ENCODE results near the gene CABP1.

CABP1 gene

DNA sequence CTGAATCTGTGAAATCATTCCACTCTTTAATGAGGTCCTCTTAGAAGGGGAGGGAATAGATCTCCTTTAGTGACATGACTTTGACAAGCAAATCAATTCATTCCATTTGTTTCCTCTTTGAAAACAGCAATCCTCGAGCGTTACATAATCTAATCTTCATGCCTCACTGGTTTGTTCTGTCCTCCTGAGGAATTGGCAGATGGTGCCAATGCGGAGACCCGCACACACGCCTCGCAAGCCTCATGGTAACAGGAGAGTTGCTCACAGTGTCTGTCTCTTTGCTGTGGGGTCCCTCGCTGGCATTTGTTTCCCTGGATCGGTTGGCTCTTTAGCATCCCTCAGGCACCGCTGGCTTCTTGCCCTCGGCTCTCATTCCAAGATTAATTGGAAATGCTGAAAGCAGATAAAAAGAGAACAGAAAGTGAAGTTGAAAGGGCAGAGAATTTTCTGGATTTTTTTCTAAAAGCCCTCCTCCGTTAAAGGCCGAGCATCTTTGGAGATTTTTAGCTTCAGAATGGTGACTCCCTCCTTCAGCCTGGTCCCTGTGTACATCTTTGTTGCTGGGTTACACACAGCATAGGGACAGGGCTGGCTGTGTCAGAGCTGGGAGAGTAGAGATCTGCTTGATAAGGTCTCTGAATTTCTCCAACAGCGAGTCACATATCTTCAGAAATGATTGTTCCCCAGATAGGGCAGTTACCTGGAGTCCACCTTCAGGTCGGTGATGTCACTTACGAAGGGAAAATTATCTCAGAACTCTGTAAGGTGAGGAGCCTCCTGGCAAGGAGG, 10.1 kb upstream of the CABP1 start:
- DNase-seq (ENCODE audit: low read depth in 4 of 4, low spot score in 1 of 4) = no peak

DNA sequence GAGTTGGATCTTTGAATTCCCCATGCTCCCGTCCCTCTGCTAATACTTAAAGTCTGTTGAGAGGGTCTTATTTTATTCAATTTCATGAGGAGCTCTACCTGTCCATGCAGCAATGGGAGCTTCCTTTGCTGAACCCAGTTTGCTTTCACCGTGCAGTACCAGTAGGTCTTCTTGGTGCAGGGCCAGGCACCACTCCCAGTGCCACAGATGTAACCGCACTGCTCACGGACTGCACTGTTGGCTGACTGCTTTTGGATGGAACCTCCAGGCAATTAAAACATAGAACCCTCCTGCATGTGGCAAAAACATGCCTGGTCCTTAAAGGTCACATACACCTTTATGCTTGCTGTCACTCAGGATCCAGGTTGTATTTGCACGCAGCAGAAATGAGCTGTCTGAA, 9.3 kb upstream of the CABP1 start:
- no peak for DNase-seq (ENCODE audit: low read depth in 4 of 4, low spot score in 1 of 4)

DNA sequence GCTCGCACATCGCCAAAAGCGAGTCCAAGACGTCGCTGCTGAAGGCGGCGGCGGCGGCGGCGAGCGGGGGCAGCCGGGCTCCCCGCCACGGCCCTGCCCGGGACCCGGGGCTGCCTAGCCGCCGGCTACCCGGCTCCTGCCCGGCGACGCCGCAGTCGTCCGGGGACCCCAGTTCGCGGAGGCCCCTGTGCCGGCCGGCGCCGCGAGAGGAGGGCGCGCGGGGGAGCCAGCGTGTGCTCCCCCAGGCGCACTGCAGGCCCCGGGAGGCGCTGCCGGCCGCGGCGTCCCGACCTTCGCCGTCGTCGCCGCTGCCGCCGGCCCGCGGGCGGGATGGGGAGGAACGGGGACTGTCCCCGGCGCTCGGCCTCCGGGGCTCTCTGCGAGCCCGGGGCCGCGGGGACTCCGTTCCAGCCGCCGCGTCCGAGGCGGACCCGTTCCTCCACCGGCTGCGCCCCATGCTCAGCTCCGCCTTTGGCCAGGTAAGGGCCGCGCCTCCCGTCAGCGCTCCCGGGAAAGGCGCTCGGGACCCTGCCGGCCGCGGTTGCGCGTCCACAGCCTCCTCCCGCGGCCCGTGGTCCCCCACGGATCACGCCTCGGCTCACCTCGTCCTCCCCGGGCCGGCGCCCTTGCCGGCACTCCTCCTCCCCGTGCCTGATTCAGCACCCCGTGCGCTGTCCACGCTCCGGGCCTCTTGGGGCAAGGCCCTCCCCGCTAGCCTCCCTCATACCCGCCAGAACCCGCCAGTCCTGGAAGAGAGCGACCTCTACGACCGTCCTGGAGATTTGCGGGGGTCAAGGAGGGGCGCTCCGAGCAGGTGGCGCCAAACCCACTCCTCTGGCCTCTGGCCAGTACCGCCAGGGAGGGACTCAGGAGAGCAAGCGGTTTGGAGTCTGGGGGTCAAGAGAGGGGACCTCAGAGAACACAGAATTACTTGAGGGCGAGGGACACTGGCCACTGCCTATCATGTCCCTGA, 721 bp downstream of the CABP1 start:
- no peak for DNase-seq (ENCODE audit: low read depth in 4 of 4, low spot score in 1 of 4)

DNA sequence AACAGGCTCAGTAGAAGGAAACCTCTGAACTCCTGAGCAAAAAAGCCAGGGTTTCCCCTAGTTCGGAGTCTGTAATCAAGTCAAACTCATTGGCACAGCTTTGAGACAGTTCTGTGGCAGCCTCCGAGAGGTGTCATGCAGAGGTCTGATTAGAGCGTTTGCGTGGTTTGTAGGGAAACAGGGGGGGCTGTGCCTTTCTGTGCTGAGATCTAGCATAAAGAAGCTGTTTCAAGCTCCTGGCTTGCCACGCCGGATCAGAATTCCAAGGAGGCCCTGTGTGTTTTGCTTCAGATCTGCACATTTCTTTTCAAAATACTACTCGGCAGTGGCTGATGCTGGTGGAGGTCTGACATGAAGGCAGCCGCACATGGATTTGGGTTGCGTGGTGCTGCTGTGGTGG, 1.7 kb downstream of the CABP1 start:
- DNase-seq (ENCODE audit: low read depth in 4 of 4, low spot score in 1 of 4) = no peak

DNA sequence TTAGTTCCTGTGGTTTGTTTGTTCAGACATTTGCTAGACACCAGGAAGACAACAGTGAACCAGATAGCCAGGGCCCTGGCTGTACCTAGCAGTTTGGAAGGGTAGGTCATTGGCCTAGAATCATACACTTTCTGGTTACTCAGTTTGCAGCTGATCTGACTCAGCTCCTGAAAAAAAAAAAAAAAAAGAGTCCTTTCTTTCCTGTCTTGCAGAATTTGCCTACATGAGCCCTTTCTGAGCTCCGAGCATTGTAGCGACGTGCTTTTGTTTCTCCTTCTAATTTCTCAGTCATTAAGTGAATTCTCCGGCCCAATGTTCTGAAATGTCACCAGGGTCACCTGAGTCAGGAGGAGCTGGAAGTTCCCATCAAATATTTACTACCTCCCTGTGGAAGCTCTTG, 2.4 kb downstream of the CABP1 start:
- no peak for DNase-seq (ENCODE audit: low read depth in 4 of 4, low spot score in 1 of 4)

DNA sequence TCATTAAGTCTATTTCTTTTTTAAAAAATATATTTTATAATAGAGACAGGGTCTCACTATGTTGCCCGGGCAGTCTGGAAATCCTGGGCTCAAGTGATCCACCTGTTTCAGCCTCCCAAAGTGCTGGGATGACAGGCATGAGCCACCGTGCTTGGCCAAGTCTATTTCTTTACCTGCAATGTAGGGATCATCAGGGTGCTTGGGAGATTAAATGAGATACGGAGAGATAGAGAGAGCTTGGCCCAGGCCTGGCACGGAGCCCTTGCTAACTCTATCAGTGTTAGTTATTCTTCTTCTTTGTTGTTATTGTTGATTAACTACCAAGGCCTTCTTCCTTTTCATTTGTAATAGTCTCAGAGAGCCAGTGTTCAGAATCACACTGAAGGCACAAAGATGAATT, 3.1 kb downstream of the CABP1 start:
- no peak for DNase-seq (ENCODE audit: low read depth in 4 of 4, low spot score in 1 of 4)

DNA sequence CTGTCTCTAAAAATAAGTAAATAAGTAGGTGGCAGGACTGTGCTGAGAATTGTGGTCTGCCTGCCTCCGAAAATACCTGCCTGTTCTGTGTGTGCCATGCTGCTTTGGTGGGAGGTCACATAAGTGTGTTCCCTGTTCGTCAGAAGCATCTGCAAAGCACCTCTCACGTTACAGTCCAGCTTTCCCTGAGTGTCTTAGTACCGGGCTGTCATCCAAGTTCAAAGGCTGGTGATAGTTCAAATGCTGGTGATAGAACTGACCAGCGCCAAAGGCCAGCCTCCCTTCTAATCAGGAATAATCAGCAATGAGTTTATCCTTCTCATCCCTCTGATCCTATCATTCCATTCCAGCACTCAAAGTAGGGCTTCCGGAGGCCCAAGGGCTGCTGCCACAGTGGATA, 5.6 kb downstream of the CABP1 start:
- no peak for DNase-seq (ENCODE audit: low read depth in 4 of 4, low spot score in 1 of 4)

DNA sequence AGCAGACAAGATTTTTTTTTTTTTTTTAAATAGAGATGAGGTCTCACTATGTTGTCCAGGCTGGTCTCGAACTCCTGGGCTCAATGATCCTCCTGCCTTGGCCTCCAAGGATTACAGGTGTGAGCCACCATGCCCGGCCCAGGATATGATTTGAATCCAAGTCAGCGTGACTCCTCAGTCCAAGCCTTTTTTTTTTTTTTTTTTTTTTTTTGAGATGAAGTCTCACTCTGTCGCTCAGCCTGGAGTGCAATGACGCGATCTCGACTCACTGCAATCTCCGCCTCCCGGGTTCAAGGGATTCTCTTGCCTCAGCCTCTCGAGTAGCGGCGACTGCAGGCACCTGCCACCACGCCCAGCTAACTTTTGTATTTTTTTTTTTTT, 6.9 kb downstream of the CABP1 start:
- no peak for DNase-seq (ENCODE audit: low read depth in 4 of 4, low spot score in 1 of 4)

DNA sequence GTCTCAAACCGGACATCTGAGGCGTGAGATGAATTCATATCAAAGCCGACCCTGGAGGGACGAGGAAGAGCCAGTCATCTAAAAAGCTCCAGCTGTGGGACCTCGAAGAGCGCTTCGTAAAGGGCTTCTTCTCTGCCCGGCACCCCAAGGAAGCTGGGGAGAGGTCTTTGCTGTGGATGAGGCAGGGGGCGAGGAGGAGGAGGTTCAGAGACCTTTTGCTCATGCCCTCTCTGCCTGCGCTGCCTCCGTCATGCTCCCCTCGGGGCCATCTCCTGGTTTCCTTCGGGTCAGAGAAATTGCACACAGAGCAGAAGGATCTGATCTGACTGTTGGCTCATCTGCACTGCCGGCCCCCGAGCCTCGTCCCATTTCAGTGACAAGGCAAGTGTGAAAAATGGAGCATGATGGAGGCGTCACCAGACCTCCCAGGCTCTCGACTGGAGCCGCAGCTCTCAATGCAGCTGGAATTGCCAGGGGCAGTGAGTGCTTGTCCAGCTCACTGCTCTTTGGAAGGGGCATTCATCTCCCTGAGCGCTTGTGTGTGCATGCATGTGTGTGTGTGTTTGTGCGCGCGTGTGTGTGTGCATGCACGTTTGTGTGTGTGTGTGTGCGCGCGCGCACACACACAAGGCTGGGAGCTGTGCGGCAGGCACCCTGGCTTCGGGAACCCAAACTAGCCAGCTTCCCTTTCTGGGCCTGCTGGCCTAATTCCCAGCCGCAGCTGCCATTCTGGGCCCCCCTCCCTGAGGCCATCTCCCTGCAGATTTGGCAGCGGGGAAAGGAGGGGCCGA, 9.2 kb downstream of the CABP1 start:
- no peak for DNase-seq (ENCODE audit: low read depth in 4 of 4, low spot score in 1 of 4)

DNA sequence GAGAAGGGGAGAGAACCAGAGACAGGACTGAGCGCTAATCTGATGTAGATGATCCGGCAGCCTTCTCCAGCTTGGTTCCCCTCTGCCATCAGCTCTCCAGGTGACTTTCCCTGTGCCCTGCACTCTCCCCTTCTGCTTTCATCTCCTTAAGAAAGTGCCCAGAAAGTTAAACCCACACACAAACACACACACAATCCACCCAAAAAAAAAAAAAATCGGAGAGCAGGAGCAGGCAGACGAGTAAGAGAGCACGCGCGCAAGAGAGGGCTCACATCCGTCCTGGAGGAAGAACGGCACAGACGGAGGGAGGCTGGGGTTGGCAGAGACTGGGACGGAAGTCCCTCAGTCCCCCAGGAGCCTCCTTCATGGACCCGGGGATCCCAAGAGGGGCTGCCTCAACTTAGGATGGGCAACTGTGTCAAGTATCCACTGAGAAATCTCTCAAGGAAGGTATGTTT, 9.8 kb downstream of the CABP1 start:
- no peak for DNase-seq (ENCODE audit: low read depth in 4 of 4, low spot score in 1 of 4)

DNA sequence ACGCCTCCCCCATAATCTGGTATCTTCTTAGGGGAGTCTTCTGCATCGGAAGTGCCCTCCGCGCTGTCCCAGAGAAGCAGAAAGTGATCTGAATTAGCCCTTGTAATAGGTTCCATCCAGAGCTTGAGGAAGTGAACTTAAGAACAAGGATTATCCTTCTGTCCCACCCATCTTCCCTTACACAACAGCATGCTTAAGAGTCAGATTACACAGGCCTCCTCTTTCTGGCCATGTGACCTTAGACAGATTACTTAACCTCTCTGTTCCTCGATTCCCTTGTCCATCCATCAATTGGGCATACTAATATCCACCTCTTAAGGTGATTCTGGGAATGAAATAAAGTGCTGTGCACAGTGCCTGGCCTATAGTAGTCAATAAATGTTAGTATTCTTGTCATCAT, 11.4 kb downstream of the CABP1 start:
- DNase-seq (ENCODE audit: low read depth in 4 of 4, low spot score in 1 of 4) = no peak

DNA sequence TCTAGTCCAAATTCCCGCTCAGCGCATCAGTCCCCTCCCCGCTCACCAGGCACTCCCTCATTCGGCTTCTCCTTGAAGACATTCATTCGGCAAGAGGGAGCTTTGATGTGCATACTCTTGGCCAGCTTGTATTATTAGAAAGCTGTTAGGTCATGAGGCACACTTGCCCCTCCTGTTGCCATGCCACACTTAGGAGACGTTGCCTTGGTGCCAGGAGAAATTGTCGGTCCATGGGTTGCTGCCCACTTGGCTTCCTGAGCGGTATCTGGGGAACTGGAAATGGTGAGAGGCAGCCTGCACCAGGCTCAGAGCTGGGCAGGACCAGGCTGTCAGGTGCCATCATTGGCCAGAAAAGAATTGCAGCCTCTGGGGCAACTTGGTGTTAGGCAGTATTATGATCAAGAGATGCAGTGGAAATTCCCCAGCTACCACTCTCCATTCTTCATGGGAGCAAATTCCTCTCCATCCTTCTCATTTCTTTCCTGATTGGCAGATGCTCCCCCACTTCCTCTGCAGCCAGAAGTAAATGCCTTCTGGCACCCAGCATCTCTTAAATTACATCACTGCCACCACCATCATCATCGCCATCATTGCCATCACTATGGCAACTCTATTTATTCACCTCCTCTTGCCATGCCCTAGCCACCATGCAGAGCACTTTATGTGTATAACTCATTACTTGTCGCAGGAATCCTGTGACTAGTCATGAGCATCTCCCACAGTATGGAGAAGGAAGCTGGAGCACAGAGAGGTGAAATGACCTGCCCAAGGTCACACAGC, 12.4 kb downstream of the CABP1 start:
- DNase-seq (ENCODE audit: low read depth in 4 of 4, low spot score in 1 of 4) = no peak

DNA sequence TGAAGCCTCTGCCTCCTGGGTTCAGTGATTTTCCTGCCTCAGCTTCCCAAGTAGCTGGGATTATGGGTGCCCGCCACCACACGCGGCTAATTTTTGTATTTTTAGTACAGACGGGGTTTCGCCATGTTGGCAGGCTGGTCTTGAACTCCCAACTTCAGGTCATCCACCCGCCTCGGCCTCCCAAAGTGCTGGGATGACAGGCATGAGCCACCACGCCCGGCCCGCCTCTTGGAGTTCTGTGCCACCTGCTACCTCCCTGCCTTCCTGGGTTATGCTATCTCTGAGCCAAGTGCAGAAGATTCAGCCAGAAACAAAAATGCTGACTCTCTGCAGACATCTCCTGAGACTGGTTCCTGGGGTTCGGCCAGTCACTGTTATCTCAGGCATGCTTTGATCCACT, 13.2 kb downstream of the CABP1 start:
- DNase-seq (ENCODE audit: low read depth in 4 of 4, low spot score in 1 of 4) = no peak

DNA sequence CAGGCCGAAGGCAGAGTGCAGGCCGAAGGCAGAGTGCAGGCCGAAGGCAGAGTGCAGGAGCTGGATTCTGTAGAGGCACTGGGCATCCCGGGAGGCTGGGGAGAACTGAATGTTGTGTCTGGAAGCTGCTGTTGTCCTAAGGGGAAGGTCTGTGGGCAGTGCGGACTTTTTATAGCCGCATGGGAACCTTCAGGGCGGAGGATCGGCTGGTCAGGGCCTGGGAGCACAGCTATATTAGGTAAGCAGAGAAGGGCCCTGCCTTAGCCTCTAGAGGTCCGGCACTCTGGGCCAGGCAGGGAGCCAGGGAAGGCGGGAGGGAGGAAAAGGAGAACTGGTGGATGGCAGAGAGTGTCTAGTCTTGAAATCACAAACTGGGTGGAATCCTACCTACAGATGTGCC, 14.2 kb downstream of the CABP1 start:
- no peak for DNase-seq (ENCODE audit: low read depth in 4 of 4, low spot score in 1 of 4)

DNA sequence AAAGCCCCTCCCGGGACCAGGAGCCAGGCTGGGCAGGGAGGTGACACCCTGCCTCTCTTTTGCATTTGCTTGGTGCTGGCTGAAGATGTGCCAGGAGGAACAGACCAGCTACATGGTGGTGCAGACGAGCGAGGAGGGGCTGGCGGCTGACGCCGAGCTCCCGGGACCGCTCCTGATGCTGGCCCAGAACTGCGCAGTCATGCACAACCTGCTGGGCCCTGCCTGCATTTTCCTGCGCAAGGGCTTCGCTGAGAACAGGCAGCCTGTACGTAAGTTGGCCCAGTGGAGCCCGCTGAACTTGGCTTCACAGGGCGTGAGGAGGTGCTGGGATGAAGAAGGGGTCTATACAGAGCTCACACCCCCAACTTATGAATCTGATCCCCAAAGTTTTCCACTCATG, 15.6 kb downstream of the CABP1 start:
- DNase-seq (ENCODE audit: low read depth in 4 of 4, low spot score in 1 of 4) = no peak

DNA sequence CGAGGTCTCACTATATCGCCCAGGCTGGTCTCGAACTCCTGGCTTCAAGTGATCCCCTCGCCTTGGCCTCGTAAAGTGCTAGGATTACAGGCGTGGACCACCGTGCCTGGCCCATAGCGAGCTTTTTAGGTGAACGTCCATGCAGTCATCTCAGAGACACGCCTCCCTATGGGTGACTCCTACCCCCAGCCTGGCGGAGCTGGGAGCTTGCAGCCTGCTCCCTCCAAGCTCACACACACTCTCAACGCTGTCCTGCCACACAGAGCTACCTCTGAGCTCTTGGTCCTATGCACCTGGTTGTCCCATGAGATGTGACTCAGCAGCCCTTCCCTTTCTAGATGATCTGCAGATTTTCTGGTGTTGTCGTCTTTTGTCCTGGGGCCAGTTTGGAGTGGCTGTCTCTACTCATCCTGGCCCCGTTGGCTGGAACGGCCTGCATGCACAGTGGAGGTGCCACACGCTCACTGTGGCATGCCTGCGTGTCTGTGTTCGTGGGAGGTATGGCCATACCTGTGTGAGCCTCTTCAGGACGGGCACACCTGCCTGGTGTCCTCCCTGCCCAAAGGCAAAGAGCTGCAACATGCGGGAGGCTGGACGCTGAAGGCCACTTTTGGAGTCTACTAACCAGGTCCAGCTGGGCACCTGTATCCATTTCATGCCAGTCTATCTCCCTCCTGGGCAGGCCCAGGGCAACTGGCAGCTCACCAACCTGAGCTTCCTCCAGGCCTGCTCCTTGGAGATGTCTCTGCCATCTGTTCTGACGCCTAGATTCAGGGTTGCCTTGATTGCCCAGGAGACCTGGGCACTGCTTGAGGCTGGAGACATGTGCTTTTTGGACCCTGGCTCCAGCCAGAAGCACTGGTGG, 18.1 kb downstream of the CABP1 start:
- no peak for DNase-seq (ENCODE audit: low read depth in 4 of 4, low spot score in 1 of 4)

DNA sequence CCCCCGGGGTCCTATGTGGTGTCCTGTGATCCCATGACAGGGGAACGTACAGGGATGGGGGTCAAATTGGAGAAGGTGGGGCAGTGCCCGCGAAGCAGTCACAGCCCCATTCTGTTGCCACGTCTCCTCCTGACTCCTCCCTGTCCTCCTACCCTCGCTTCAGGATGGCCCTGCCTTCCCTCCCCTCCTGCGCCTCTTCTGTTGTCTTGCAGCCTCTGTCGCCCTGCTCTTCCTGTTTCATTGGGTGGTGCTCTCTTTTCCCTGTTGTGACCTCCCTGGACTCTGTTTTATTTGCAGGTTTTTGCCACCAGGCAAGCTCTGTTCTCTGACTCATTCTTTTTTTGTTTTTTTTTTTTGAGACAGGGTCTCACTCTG, 18.7 kb downstream of the CABP1 start:
- DNase-seq (ENCODE audit: low read depth in 4 of 4, low spot score in 1 of 4) = no peak

DNA sequence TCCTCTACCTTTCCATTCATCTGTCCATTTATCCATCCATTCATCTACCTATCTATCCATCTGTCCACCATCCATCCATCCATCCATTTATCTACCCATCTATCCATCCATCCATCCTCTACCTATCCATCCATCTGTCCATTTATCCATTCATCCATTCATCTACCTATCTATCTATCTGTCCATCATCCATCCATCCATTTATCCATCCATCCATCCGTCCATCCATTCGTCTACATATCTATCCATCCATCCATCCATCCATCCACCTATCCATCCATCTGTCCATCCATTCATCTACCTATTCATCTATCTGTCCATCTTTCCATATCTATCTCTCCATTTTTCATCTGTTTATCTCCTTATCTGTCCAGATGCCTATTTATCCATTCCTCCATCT, 21.0 kb downstream of the CABP1 start:
- DNase-seq (ENCODE audit: low read depth in 4 of 4, low spot score in 1 of 4) = no peak

DNA sequence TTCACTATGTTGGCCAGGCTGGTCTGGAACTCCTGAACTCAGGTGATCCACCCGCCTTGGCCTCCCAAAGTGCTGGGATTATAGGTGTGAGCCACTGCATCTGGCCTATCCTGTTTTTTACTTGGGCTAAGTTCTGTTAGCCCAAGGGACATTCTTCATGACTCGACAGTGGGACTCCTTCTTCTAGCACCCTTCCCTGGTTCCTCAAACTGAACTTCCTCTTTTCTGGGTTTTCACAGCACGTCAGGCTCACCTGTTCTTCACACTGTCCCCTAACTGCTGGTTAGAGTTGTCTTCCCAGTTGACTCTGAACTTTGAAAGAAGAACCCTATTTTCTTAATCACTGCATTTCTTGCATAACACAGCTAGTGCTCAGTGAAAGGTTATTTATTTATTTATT, 22.5 kb downstream of the CABP1 start:
- DNase-seq (ENCODE audit: low read depth in 4 of 4, low spot score in 1 of 4) = no peak

DNA sequence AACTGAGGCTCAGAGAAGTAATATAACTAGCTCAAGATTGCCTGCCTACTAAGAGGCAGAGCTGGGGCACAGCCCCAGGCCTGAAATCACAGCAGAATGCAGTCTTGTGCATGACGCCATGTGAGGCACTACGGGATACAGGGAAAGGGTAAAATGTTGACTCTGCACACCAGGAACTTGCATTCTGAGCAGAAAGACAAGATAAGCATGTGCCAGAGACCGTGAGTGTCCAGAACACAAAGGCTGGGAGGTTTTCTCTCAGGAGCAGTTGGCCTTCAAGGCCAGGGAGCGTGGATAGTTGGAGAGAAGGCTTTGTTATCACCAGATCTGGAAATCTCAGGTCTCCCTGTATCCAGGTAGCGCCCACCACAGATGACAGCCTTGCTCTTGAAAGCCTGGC, 23.3 kb downstream of the CABP1 start:
- no peak for DNase-seq (ENCODE audit: low read depth in 4 of 4, low spot score in 1 of 4)
